Esophagus squamous epithelium (tissue), 5 donors: ENCODE results near the gene NAA35. TPM values are rescaled to one million over a fixed set of nuclear protein-coding genes. Genes with fewer than 3 reads are reported as not detected.
"Not testable (repeated sequence)": the region's sequence is repeated elsewhere in the genome, so short reads cannot be mapped to it uniquely, and the experiment has no call there.

Experiments used
- DNase-seq: peaks from one replicate; lab custom pipeline; 2025; lab: John Stamatoyannopoulos, UW
- H3K27ac ChIP-seq, 4 donors: fragments of 200-600 bp; sonication (generic); one replicate each; pipeline ENCODE4 v1.5.1; 2016 to 2019; ENCODE audit warnings: mild to moderate bottlenecking in 1 of 4
- H3K27me3 ChIP-seq, 4 donors: fragments of 200-600 bp; sonication (generic); 1 replicate in 3 of 4; 2 replicates in 1 of 4; pipeline versions ENCODE4 v1.5.1 to v1.6.0; 2017 to 2021; ENCODE audit warnings: antibody characterized with exemption in 1 of 4
- H3K36me3 ChIP-seq, 3 donors: fragments of 200-600 bp; sonication (generic); one replicate each; pipeline ENCODE4 v1.5.1; 2016 to 2019
- H3K4me1 ChIP-seq, 3 donors: fragments of 200-600 bp; sonication (generic); one replicate each; pipeline ENCODE4 v1.5.1; 2017 to 2019
- H3K4me3 ChIP-seq, 4 donors: fragments of 200-600 bp; sonication (generic); 1 replicate in 3 of 4; 2 replicates in 1 of 4; pipeline ENCODE4 v1.5.1; 2016 to 2019; ENCODE audit warnings: mild to moderate bottlenecking in 2 of 4, moderate library complexity in 1 of 4
- H3K9me3 ChIP-seq, 3 donors: fragments of 200-600 bp; sonication (generic); one replicate each; pipeline ENCODE4 v1.5.1; 2016 to 2019
- POLR2A ChIP-seq, 4 donors: fragments of 450-650 bp; IDR thresholded peaks; one replicate each; pipeline ENCODE4 v1.6.1; 2017; ENCODE audit warnings: antibody characterized with exemption in 4 of 4, mild to moderate bottlenecking in 4 of 4, moderate library complexity in 3 of 4
- WGBS, 2 donors: methylation state at CpG; one replicate each; pipeline ENCODE4 v1.1.5; 2018; 5-methylcytosine and 5-hydroxymethylcytosine counted together
- intact Hi-C: fragments of 100-400 bp; cut with DNase I; formaldehyde crosslinking; loops from one replicate; pipeline ENCODE4 v1.15.0; 2022
- total RNA-seq, 4 donors: library from RNA; depleted of rRNA; stranded (reverse); fragments of >200 nt; gene quantifications; one replicate each; pipeline ENCODE4 v1.1.0, GENCODE V29; 2016
- TF ChIP-seq, protein P1 (sequence below), 6 experiments: fragments of 450-650 bp in 4 of 6; fragments of 200-600 bp in 2 of 6; sonication (generic) in 2 of 6; IDR thresholded peaks; one replicate each; pipeline ENCODE4 v1.5.1; 2016 to 2019; ENCODE audit warnings: antibody characterized with exemption in 6 of 6, mild to moderate bottlenecking in 4 of 6, moderate library complexity in 4 of 6
- donor health status: DM: yes; HTN: yes; CAD: no.

NAA35 gene
- total RNA-seq, 4 donors from 2014 or later, result 12.1 to 20.8 (median 19.9) TPM

DNA sequence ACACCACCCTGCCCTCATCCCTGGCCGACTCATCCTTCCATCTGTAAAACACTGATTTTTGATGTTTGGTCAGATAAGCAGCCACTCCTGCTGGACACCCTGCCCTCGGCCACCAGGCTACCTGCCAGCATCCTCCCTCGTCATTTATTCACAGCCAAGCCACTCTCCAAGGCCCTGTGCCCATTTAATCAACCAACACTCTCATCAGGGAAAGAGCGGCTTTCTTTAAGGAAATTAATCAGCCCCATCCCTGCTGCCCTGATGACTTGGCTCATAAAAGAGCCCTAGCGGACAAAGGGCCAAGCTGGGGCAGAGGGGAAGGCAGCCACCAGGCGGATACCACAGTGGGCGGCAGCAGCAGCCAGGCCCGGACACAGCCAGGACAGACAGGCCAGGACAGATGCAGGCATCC, 106.0 kb downstream of the NAA35 start:
- H3K4me3 ChIP-seq, result no peak overlapping the region

DNA sequence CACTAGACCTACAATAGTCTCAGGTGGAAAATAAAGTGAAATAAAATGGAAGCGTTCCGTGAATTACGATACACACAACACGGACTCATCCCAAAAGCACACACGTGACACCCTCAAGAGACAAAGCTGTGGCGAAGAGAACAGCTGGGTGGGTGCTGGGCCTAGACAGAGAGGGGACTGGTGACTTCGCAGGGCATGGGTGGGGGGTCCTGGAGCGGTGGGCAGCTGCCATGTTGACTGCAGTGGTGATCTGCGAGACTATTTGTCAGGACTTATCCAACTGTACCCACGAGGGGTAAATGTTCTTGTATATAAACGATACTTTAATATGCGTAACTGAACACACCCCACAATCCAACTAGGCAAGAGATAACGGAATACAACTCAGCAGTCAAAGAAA, 106.4 kb downstream of the NAA35 start:
- Histone ChIP-seq H3K4me1 (no peaks in the 10 kb centered on the region), H3K27ac (no peak overlapping the region), H3K9me3 (no peaks in the 10 kb centered on the region), H3K27me3 (no peaks in the 10 kb centered on the region), H3K36me3 (no peaks in the 10 kb centered on the region), H3K4me3 (no peak overlapping the region)
- TF ChIP-seq POLR2A (IDR thresholded peaks at IDR 0.05), result no peak
- TF ChIP-seq, protein P1, sequence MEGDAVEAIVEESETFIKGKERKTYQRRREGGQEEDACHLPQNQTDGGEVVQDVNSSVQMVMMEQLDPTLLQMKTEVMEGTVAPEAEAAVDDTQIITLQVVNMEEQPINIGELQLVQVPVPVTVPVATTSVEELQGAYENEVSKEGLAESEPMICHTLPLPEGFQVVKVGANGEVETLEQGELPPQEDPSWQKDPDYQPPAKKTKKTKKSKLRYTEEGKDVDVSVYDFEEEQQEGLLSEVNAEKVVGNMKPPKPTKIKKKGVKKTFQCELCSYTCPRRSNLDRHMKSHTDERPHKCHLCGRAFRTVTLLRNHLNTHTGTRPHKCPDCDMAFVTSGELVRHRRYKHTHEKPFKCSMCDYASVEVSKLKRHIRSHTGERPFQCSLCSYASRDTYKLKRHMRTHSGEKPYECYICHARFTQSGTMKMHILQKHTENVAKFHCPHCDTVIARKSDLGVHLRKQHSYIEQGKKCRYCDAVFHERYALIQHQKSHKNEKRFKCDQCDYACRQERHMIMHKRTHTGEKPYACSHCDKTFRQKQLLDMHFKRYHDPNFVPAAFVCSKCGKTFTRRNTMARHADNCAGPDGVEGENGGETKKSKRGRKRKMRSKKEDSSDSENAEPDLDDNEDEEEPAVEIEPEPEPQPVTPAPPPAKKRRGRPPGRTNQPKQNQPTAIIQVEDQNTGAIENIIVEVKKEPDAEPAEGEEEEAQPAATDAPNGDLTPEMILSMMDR (IDR thresholded peaks at IDR 0.05), result no peak
- intact Hi-C loops, result no loop called here
- DNase-seq, result no peak
- 91% methylated on average over 13 of the region's 13 CpGs for WGBS, 2 donors

More for the DNA sequence above, 106.0 kb downstream of the NAA35 start:
- Histone ChIP-seq H3K4me1 (no peaks in the 10 kb centered on the region), H3K27ac (no peak overlapping the region), H3K36me3 (no peaks in the 10 kb centered on the region), H3K9me3 (no peaks in the 10 kb centered on the region), H3K27me3 (no peaks in the 10 kb centered on the region)
- intact Hi-C loops, result no loop called here
- TF ChIP-seq, protein P1 (IDR thresholded peaks at IDR 0.05), result no peak
- TF ChIP-seq POLR2A (IDR thresholded peaks at IDR 0.05), result no peak
- WGBS, 2 donors, result 73 to 82% methylated on average over 4 to 6 of the region's 8 CpGs
- no peak for DNase-seq

GRCh38 chr9:86048018-86048742, 107.2 kb downstream of the NAA35 start:
- H3K36me3 ChIP-seq, H3K4me1 ChIP-seq, intact Hi-C loops, H3K4me3 ChIP-seq, H3K27ac ChIP-seq, H3K27me3 ChIP-seq, DNase-seq, H3K9me3 ChIP-seq: not testable (repeated sequence)
- WGBS, 2 donors, result 73 to 92% methylated on average over 5 to 7 of the region's 7 CpGs

DNA sequence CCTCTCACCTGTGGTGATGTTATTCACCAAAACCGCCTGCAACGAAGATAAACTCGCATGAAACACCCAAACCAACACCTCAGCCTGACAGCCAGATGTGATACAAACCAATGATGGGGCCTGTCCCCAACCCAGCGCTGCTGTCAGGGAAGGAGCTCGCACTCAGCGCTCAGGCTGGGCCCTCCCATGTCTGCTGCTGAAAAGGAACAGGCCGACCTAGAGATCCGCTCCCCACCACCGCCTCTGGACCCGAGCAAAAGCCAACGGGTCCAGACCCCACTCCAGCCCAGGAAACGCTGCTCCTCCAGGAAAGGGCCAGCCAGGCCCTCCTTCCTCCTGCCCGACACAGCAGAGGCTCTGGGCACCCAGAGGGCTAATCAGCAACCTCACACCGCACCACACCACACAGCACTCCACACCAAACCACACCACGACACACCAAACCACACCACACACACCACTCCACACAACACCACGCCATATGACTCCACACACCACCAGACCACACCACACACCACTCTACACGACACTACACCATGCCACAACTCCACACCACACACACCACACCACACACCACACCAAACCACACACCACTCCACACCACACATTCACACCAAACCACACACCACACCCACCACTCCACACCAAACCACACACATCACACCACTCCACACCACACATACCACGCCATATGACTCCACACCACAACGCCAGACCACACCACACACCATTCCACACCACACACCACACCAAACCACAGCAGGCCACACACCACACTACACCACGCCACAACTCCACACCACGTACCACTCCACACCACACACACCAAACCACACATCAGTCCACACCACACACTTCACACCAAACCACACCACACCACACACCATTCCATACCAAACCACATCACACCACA, 111.9 kb downstream of the NAA35 start:
- no peaks in the 10 kb centered on the region for H3K36me3 ChIP-seq
- TF ChIP-seq, protein P1 (IDR thresholded peaks at IDR 0.05), result no peak
- TF ChIP-seq POLR2A (IDR thresholded peaks at IDR 0.05), result no peak
- 89 to 95% methylated on average over 9 to 12 of the region's 21 CpGs for WGBS, 2 donors
- no peaks in the 10 kb centered on the region for H3K9me3 ChIP-seq
- DNase-seq, result no peak
- no peak overlapping the region for H3K4me3 ChIP-seq
- no peaks in the 10 kb centered on the region for H3K27me3 ChIP-seq
- intact Hi-C loops, result no loop called here
- no peaks in the 10 kb centered on the region for H3K4me1 ChIP-seq
- H3K27ac ChIP-seq, result no peak overlapping the region

DNA sequence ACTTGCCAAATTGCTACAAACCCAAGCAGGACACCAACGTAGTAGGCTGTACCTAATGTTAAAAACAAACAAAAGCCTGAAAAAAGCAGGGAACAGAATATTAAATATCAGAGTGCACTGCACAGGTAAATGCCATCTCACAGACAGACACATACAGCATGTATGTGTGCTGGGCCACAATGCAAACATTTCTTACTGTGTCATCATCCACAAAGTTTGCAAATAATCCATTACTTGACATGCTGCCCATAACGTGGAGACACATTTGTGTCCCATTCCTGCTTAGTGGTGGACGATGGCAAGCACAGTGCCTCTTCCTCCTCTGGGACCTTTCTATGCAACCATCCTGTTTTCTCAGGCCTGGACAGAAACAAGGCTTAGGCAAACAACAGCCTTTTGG, 113.7 kb downstream of the NAA35 start:
- Histone ChIP-seq H3K27me3 (no peaks in the 10 kb centered on the region), H3K36me3 (no peaks in the 10 kb centered on the region), H3K27ac (no peak overlapping the region), H3K4me1 (no peaks in the 10 kb centered on the region), H3K4me3 (no peak overlapping the region), H3K9me3 (no peaks in the 10 kb centered on the region)
- TF ChIP-seq, protein P1 (IDR thresholded peaks at IDR 0.05), result no peak
- no peak for TF ChIP-seq POLR2A (IDR thresholded peaks at IDR 0.05)
- intact Hi-C loops, result no loop called here
- 65 to 66% methylated on average over 3 of the region's 3 CpGs for WGBS, 2 donors
- DNase-seq, result no peak
